H1 (cell line): ENCODE data around the gene RAD51B.

Experiments
- CTCF ChIP-seq, 3 experiments: IDR thresholded peaks; 1 replicate in 2 of 3; 2 replicates in 1 of 3; pipeline versions ENCODE4 v1.5.1 to v1.6.1; 2011; ENCODE audit warnings: low read length in 3 of 3, mild to moderate bottlenecking in 3 of 3, inconsistent platforms in 2 of 3, low read depth in 1 of 3, moderate library complexity in 1 of 3; ENCODE audit not compliant: insufficient read depth in 1 of 3; ENCODE audit errors: control extremely low read depth in 1 of 3
- EP300 ChIP-seq, 2 experiments: IDR thresholded peaks; 1 replicate in 1 of 2; 2 replicates in 1 of 2; pipeline ENCODE4 v1.6.1; 2011 to 2012; ENCODE audit warnings: low read depth in 2 of 2, low read length in 2 of 2, mild to moderate bottlenecking in 2 of 2, borderline replicate concordance in 1 of 2, inconsistent platforms in 1 of 2, moderate library complexity in 1 of 2
- EZH2 ChIP-seq: fragments of 200-600 bp; sonication (generic); IDR thresholded peaks from 2 replicates; pipeline ENCODE4 v1.7.1; 2012; ENCODE audit warnings: low read depth, mild to moderate bottlenecking, moderate library complexity, low read length, inconsistent platforms; ENCODE audit not compliant: severe bottlenecking
- MAFK ChIP-seq: IDR thresholded peaks from 2 replicates; pipeline ENCODE4 v1.6.1; 2012; ENCODE audit warnings: low read depth, mild to moderate bottlenecking, improper control_type of control experiment, low read length

- TF ChIP-seq CTCF (IDR thresholded peaks at IDR 0.05; ENCODE audit: control extremely low read depth in 1 of 3, insufficient read depth in 1 of 3, low read depth in 1 of 3, low read length in 3 of 3): no peak
- no peak for TF ChIP-seq EP300 (IDR thresholded peaks at IDR 0.05; ENCODE audit: borderline replicate concordance in 1 of 2, low read depth in 2 of 2, low read length in 2 of 2)
- no peak for TF ChIP-seq EZH2
- TF ChIP-seq MAFK: no peak
These were observed 908.9 kb downstream of the RAD51B start for GRCh38 chr14:68728342-68729106.
